Activated CD8-positive, alpha-beta memory T cell treated with anti-CD3 and anti-CD28 coated beads for 4 hours (primary cell): Measurements from ENCODE around the gene PELI3.

ENCODE experiments used
- DNase-seq, 2 donors: peaks; one replicate each; pipeline ENCODE4 v3.0.0-alpha.2; 2020; ENCODE audit warnings: low read depth in 2 of 2

Gene PELI3

DNA sequence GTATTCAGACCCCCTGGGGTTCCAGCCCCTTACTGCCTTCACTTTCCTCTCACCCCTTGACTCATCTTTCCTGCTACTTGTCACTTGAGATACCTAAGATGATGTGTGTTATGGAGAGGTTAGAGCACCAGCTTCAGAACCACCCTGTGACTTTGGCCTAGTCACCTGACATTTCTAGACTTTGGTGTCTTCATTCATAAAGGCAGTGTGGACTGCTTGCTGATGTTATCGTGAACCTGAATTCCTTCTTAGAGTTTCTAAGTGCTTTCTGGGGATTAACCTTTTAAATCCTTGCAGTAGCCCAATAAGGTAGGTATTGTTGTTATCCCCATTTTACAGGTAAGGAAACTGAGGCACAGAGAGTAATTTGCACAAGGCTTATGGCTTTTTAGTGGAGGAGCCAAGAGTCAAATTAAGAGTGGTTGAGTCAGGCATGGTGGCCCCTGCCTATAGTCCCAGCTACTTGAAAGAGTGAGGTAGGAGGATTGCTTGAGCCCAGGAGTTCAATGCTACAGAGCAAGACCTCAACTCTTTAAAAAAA lies 38.6 kb downstream of the PELI3 start:
- no peak for DNase-seq

DNA sequence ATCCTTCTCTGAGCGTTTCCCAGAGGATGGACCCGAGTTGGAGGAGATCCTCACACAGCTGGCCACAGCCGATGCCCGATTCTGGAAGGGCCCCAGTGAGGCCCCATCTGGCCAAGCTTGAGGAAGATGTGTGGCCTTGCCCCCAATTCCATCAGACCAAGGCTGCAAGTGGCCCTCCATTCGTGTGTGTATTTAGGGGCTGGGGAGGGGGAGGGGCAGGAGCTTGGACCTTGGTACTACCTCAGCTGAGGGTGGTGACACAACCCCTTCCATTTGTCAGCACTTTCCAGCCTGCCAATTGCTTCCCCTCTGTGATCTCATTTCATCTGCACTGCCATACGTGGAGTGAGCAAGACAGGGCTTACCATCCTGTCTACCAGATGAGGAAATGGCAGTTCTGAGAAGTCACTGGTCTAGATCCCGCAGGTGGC lies 42.4 kb downstream of the PELI3 start:
- no peak for DNase-seq

DNA sequence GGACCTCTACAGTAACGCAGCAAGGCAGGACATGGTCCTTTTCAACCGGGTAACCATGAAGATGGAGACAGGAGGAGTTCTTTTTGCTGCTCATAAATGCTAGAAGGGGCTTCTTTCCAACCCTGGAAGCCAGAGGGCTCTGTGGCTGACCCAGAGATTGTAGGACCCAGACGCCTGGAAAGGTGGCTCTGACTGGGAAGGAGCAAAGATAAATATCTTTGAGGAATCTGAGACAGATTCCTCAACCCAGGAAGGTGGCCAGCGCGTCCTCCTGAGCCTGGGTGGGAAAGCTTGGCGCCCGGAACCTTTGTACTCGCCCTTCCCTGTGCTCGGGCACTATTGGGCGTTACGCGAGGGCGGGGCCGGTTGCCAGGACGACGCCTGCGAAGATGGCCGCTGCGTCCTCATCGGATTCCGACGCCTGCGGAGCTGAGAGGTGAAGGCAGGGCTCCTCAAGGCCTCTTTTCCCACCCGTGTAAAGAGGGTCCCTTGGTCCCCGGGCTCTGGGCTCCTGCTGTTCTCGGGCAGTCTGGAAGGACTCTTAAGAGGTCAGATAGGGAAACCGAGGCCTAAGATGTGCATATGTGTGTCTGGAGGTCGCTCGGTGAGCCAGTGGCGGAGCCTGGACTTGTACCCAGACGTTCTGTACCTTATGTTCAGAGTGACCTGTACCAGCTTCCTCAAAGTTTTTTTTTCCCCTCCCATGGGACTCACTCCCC lies 43.7 kb downstream of the PELI3 start, which contains the start of gene BBS1:
TSS of gene BBS1 (plus strand) at position 365 of the 719 bp plus-strand sequence. CDS start at position 390, 25 bp downstream.
- DNase-seq: peak; percentile 55 to 66

DNA sequence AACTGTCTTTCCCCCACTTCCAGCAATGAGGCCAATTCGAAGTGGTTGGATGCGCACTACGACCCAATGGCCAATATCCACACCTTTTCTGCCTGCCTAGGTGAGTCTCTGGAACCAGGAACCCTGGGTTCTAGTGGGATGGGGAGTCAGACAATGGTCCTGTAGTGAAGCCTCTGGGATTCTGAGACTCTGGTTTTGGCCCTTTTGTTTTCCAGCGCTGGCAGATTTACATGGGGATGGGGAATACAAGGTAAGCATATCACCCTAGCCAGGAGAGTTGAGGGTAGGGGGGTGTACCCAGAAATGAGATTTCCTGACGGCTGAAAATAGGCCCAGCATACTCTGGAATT lies 44.3 kb downstream of the PELI3 start:
- DNase-seq: no peak

DNA sequence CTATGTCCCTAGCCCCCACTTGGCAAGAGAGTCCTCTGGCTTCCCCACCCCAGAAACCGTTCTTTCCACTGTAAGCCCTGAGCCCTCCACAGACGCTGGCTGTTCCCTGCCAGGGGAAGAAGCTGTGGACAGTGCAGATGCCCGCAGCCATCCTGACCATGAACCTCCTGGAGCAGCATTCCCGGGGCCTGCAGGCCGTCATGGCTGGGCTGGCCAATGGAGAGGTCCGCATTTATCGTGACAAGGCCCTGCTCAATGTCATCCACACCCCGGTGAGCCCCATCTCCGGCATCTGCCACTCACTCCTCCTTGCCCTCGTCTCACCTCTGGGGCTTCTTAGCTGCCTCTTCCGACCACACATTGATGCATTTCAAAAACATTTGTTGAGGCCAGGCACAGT lies 56.9 kb downstream of the PELI3 start:
- no peak for DNase-seq

DNA sequence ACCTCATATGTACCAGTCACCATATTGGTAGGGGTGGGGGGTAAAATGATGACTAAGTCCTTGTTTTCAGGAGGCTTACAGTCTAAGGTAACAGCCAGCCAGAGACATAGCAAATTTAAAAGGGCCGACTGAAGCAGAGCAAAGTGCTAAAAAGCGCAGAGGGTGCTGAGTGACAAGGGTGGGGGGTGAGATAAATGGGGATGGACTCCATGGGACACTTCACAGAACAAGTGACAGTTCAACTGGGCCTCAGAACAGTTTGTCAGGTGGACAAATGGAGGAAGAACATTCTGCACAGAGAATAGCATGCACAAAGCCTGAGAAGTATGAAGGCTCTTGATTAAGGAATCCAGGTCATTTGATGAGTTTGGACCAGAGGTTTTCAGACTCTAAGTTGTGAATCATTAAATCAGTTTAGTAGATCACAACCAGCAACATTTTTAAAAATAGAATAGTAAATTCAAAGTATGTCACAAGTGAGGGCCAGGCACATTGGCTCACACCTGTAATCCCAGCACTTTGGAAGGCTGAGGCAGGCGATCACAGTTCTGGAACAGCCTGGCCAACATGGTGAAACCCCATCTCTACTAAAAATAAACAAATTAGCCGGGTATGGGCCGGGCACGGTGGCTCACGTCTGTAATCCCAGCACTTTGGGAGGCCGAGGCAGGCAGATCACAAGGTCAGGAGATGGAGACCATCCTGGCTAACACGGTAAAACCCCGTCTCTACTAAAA lies 57.8 kb downstream of the PELI3 start:
- no peak for DNase-seq
